Spleen (tissue), 11 donors: Measurements from ENCODE around the gene PLCB1. TPM values are rescaled to one million over a fixed set of nuclear protein-coding genes. Genes with fewer than 3 reads are reported as not detected.

Source experiments
- DNase-seq: peaks from one replicate; pipeline ENCODE4 v3.0.0-alpha.2; 2020
- H3K27ac ChIP-seq, 8 donors: fragments of 200-600 bp; sonication (generic) in 7 of 8; 1 replicate in 4 of 8; 2 replicates in 4 of 8; pipeline versions ENCODE4 v1.5.0 to v1.8.0; 2016 to 2021; ENCODE audit warnings: inconsistent platforms in 4 of 8, mild to moderate bottlenecking in 4 of 8, moderate library complexity in 1 of 8
- H3K27me3 ChIP-seq, 7 donors: fragments of 200-600 bp; sonication (generic) in 6 of 7; replicated peaks in 1 of 7; 1 replicate in 4 of 7; 2 replicates in 3 of 7; pipeline versions ENCODE4 v1.5.0 to v1.8.0; 2016 to 2021; ENCODE audit warnings: inconsistent platforms in 3 of 7, mild to moderate bottlenecking in 1 of 7
- H3K36me3 ChIP-seq, 6 donors: fragments of 200-600 bp; sonication (generic) in 5 of 6; 1 replicate in 4 of 6; 2 replicates in 2 of 6; pipeline versions ENCODE4 v1.5.0 to v1.8.0; 2016 to 2021; ENCODE audit warnings: inconsistent platforms in 2 of 6
- H3K4me1 ChIP-seq, 6 donors: fragments of 200-600 bp; sonication (generic) in 5 of 6; 1 replicate in 3 of 6; 2 replicates in 3 of 6; pipeline versions ENCODE4 v1.5.0 to v1.8.0; 2016 to 2021; ENCODE audit warnings: inconsistent platforms in 3 of 6
- H3K4me3 ChIP-seq, 8 donors: fragments of 200-600 bp; sonication (generic) in 7 of 8; 1 replicate in 4 of 8; 2 replicates in 4 of 8; pipeline versions ENCODE4 v1.5.0 to v1.8.0; 2016 to 2021; ENCODE audit warnings: inconsistent platforms in 4 of 8, mild to moderate bottlenecking in 4 of 8, moderate library complexity in 2 of 8
- H3K9me3 ChIP-seq, 8 donors: fragments of 200-600 bp; sonication (generic) in 7 of 8; 1 replicate in 4 of 8; 2 replicates in 4 of 8; pipeline versions ENCODE4 v1.5.0 to v1.8.0; 2016 to 2021; ENCODE audit warnings: inconsistent platforms in 4 of 8
- POLR2A ChIP-seq, 3 donors: fragments of 450-650 bp; IDR thresholded peaks; one replicate each; pipeline ENCODE4 v1.5.1; 2017; ENCODE audit warnings: antibody characterized with exemption in 3 of 3, mild to moderate bottlenecking in 1 of 3
- POLR2AphosphoS5 ChIP-seq, 3 donors: sonication (generic); formaldehyde crosslinking; IDR thresholded peaks; one replicate each; pipeline ENCODE4 v1.5.1; 2017; ENCODE audit warnings: antibody characterized with exemption in 3 of 3
- WGBS, 5 donors: extraction: QIAGEN DNeasy Blood & Tissue Kit in 3 of 5; methylation state at CpG; one replicate each; pipeline versions ENCODE4 v1.1.5 to v1.1.7; 2013 to 2018; 5-methylcytosine and 5-hydroxymethylcytosine counted together
- intact Hi-C: fragments of 100-400 bp; cut with DNase I; formaldehyde crosslinking; loops from one replicate; pipeline ENCODE4 v1.15.0; 2023; ENCODE audit warnings: low total_unique reads
- polyA plus RNA-seq, 3 donors: library from polyadenylated mRNA; stranded (reverse); fragments of 200-250 nt; gene quantifications; one replicate each; pipeline ENCODE4 v1.2.1, GENCODE V29; 2013
- total RNA-seq, 7 donors: library from RNA; depleted of rRNA in 3 of 7; stranded (reverse); fragments of >200 nt in 3 of 7; fragmentation: NEBNext Ultra II Directional in 4 of 7; extraction: Animal tissue kit (Norgen Biotek cat#: 25700) in 4 of 7; gene quantifications; one replicate each; pipeline versions ENCODE4 v1.1.0 to v1.2.1, GENCODE V29; 2016 to 2021
- TF ChIP-seq, protein P1 (sequence below), 11 experiments: fragments of 200-600 bp in 7 of 11; fragments of 450-650 bp in 4 of 11; sonication (generic) in 4 of 11; IDR thresholded peaks in 8 of 11; conservative IDR thresholded peaks in 3 of 11; 1 replicate in 7 of 11; 2 replicates in 4 of 11; pipeline versions ENCODE4 v1.4.0 to v1.8.0; 2016 to 2021; ENCODE audit warnings: antibody characterized with exemption in 11 of 11, inconsistent platforms in 4 of 11, mild to moderate bottlenecking in 1 of 11
- donor health status: healthy with polysubstance abuse.
- donor health status: DM: no; HTN: no; CAD: no; lungs with moderate emphysema.
- donor health status: DM: no; HTN: no; CAD: no.
- donor health status: Bipolar disorder and iron deficiency.
- donor health status: healthy.
- donor health status: DM: no; HTN: no; CAD: no.
- donor health status: DM: yes; HTN: yes; CAD: no.

The PLCB1 gene
- total and polyA plus RNA-seq, 10 donors, result 1.0 to 33.7 (median 16.2) TPM

DNA sequence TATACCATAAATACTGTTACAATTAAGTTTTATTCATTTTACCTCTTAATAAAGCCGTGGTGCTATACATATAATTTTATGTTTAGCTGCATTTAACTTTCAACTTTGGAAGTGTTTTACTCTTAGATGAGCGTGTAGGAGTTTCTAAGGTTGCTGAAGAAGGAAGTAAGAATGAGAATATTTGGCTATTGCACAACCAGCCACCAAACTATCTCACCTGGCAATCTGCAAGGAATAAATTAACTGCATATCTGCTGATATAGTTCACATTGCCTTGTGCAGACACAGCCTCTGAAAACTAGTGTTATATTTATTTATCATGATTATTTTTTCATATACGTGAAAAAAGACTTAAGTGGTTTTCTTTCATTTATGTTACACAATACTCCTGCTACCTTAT, 230.4 kb downstream of the PLCB1 start:
- H3K27me3 ChIP-seq, result no peaks in the 10 kb centered on the region
- H3K9me3 ChIP-seq, result no peaks in the 10 kb centered on the region
- H3K27ac ChIP-seq, result no peak overlapping the region
- DNase-seq, result no peak
- H3K4me3 ChIP-seq, result no peak overlapping the region
- TF ChIP-seq, protein P1, sequence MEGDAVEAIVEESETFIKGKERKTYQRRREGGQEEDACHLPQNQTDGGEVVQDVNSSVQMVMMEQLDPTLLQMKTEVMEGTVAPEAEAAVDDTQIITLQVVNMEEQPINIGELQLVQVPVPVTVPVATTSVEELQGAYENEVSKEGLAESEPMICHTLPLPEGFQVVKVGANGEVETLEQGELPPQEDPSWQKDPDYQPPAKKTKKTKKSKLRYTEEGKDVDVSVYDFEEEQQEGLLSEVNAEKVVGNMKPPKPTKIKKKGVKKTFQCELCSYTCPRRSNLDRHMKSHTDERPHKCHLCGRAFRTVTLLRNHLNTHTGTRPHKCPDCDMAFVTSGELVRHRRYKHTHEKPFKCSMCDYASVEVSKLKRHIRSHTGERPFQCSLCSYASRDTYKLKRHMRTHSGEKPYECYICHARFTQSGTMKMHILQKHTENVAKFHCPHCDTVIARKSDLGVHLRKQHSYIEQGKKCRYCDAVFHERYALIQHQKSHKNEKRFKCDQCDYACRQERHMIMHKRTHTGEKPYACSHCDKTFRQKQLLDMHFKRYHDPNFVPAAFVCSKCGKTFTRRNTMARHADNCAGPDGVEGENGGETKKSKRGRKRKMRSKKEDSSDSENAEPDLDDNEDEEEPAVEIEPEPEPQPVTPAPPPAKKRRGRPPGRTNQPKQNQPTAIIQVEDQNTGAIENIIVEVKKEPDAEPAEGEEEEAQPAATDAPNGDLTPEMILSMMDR (IDR thresholded peaks at IDR 0.05 in 8 of 11, conservative IDR thresholded peaks at IDR 0.05 in 3 of 11), result no peak
- no peak for TF ChIP-seq POLR2AphosphoS5 (IDR thresholded peaks at IDR 0.05)
- TF ChIP-seq POLR2A (IDR thresholded peaks at IDR 0.05), result no peak
- peaks cover 0 to 18% (median 6%) of the 10 kb centered on the region in 6 donors for H3K4me1 ChIP-seq
- WGBS, 5 donors, result 47 to 73% (median 67%) methylated on average over 3 of the region's 3 CpGs
- H3K36me3 ChIP-seq, result no peaks in the 10 kb centered on the region
- intact Hi-C loops, result no loop called here

DNA sequence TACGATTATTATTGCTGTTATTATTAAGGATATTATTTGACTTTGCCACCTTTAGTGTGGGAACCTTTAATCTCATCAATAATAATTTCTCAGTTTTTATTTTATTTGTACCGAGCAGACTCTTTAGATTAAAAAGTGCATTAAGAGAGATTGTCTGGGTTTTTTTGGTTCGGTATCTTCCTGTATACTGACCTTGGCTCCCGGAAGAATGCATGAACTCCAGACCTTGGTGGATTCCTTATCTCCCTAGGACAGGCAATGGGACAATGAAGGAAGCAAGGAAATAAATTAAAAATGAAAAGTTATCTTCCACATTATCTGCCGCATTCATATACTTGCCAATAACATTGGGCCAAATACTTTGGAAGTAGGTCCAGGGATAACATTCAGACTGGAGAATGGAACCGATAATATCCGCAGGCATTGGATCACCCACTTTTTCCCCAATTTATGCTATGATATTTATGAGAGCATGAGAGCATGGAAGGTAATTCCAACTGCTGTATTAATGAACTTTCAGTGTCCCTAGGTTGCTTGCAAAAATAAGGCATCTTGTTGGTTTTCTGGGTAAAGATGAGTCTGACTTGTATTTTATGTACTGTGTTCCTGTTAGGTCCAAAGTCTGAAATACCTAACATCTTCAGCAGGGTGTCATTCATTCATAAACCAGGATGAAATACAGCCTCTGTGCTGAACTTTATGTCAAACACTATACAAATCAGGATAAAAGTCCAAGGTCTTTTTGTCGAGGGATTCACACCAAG, 232.1 kb downstream of the PLCB1 start:
- 71 to 82% (median 79%) methylated on average over 8 of the region's 8 CpGs for WGBS, 5 donors
- Histone ChIP-seq H3K36me3 (no peaks in the 10 kb centered on the region), H3K27ac (no peak overlapping the region), H3K27me3 (no peaks in the 10 kb centered on the region), H3K4me3 (no peak overlapping the region), H3K4me1 (peaks cover 0 to 26% (median 6%) of the 10 kb centered on the region in 6 donors), H3K9me3 (no peaks in the 10 kb centered on the region)
- intact Hi-C loops, result no loop called here
- DNase-seq, result no peak
- TF ChIP-seq POLR2AphosphoS5 (IDR thresholded peaks at IDR 0.05) (no peak), POLR2A (IDR thresholded peaks at IDR 0.05) (no peak)
- TF ChIP-seq, protein P1 (IDR thresholded peaks at IDR 0.05 in 8 of 11, conservative IDR thresholded peaks at IDR 0.05 in 3 of 11), result no peak

DNA sequence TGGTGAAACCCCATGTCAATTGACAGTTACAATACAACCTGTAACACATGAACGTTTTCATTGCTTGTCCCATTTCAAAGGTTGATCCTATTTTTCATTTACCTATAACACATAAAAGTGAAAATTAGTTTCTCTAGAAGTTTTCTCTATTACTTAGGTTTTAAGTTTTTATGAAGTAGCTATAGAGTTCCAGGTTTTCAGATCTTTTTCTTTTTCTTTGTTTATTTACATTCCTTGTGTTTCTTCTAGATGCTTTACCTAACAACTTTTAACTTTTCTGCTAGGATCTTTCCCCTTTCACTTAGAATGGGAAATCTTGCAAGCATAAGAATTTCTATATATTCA, 232.6 kb downstream of the PLCB1 start:
- 45 to 83% (median 70%) methylated on average over 1 of the region's 1 CpG for WGBS, 5 donors
- TF ChIP-seq, protein P1 (IDR thresholded peaks at IDR 0.05 in 8 of 11, conservative IDR thresholded peaks at IDR 0.05 in 3 of 11), result no peak
- TF ChIP-seq POLR2AphosphoS5 (IDR thresholded peaks at IDR 0.05) (no peak), POLR2A (IDR thresholded peaks at IDR 0.05) (no peak)
- no peaks in the 10 kb centered on the region for H3K27me3 ChIP-seq
- intact Hi-C loops, result no loop called here
- no peaks in the 10 kb centered on the region for H3K9me3 ChIP-seq
- no peak for DNase-seq
- peaks cover 0 to 27% (median 6%) of the 10 kb centered on the region in 6 donors for H3K4me1 ChIP-seq
- no peaks in the 10 kb centered on the region for H3K36me3 ChIP-seq
- H3K27ac ChIP-seq, result no peak overlapping the region
- H3K4me3 ChIP-seq, result no peak overlapping the region

DNA sequence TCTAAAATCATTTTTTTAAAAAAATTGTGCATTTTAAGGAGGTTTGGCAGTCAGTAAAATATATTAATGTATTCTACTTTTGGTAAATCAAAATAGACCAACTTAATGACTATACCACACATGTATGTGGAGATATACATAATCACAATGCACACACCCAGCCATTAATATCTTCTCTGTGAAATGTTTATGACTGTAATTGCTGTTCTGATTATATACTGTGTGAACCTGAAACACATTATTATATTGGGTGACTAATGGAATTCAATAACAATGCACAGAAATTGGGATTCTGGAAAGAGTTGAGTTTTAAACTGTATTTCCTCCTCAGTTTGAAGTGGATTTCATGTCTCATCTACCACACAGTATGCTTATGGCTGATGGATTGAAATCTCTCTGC, 233.6 kb downstream of the PLCB1 start:
- H3K9me3 ChIP-seq, result no peaks in the 10 kb centered on the region
- peaks cover 0 to 5% (median 0%) of the 10 kb centered on the region in 7 donors for H3K27me3 ChIP-seq
- no peaks in the 10 kb centered on the region for H3K36me3 ChIP-seq
- no peak for DNase-seq
- peaks cover 0 to 26% (median 6%) of the 10 kb centered on the region in 6 donors for H3K4me1 ChIP-seq
- TF ChIP-seq, protein P1 (IDR thresholded peaks at IDR 0.05 in 8 of 11, conservative IDR thresholded peaks at IDR 0.05 in 3 of 11), result no peak
- no peak for TF ChIP-seq POLR2A (IDR thresholded peaks at IDR 0.05)
- TF ChIP-seq POLR2AphosphoS5 (IDR thresholded peaks at IDR 0.05), result no peak
- no peak overlapping the region for H3K4me3 ChIP-seq
- H3K27ac ChIP-seq, result no peak overlapping the region
- intact Hi-C loops, result no loop called here
